Activated CD4-positive, alpha-beta T cell treated with anti-CD3 and anti-CD28 coated beads for 4 hours (primary cell): ENCODE measurements around the gene GPM6B.

Experiments used
- DNase-seq, 2 donors: peaks; one replicate each; pipeline ENCODE4 v3.0.0-alpha.2; 2020

GPM6B gene, protein sequence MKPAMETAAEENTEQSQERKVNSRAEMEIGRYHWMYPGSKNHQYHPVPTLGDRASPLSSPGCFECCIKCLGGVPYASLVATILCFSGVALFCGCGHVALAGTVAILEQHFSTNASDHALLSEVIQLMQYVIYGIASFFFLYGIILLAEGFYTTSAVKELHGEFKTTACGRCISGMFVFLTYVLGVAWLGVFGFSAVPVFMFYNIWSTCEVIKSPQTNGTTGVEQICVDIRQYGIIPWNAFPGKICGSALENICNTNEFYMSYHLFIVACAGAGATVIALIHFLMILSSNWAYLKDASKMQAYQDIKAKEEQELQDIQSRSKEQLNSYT

DNA sequence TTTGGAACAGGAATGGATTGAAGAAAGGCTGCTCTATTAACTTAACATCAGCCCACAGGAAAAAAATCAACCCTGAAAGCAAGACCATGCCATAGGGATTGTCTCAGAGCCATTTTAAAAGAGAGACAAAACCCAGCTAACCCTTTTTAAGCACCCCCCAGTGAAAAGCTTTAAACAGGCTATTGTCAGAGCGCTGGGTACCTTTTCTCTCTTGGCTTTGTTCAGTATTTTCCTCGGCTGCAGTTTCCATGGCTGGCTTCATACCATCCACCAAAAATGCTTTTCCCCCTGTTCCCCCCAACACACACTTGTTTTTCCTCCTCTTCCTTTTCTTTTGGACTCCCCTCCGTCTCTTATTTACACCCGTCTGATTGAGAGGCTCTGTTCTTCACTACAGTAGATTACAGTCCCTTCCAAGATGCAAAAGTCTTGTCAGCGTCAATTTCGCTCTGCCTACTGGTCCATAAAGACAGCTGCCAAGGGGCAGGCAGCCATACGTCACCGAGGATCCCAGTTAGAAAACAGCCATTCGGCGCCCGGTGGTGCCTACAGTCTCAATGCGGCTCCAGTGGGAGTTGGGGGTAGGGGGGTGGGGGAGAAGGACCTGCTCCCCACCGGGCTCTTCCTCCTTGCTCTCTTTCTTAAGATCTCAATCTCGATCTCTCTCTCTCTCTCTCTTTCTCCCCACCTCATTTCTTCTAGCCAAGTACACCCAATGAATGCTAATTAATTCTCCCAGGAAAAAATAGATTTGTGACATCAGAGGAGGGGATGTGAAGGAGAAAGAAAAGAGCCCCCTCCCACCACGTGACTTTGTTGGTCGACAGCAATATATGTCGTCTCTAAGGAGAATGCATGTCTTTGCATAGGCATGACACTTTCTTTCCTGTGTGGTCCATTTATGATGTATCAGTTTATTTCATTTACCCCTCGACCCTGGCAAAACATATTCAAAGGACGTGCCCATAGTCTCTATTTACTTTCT lies at the start of gene GPM6B:
GPM6B (minus strand) TSS at position 451 of the 985 bp plus-strand sequence; CDS start at position 262, 189 bp downstream.
- no peak for DNase-seq

DNA sequence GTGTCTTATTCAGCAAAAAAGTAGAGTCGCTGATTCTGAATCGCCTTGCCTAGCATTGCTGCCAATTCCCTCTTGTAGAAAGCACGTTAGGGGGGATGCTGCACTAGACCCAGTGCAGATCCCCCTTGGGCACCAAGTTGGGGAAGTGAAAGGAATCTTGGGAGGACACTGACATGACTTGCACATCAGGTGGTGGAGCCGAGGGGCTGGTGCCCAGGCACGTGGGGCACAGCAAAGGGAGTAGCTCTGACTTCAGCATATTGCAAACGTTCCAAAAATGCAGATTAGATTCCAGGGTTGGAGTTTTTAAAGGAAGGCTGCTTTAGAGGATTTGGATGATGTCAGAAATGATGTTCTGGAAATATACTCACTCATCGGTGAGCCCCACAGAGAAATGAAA lies 47.4 kb upstream of the GPM6B start:
- DNase-seq = no peak

DNA sequence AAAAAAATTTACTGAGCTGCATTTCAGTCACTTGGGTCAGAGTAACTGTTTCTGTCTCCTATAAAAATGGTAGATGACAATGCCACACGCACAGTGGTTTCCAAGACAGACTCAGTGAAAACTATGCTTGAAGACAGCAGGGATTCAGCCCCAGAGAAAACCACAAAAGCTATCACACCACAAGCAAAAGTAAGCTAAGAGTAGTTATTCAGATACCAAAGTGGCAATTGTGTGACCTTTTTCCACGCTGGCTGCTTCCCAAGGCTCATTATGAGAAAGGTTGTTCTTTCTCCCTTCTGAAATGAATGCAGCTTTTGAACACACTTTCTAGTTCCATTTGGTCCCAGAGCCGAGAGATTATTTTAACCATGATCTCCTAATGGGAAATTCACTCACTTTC lies 46.4 kb upstream of the GPM6B start:
- no peak for DNase-seq

DNA sequence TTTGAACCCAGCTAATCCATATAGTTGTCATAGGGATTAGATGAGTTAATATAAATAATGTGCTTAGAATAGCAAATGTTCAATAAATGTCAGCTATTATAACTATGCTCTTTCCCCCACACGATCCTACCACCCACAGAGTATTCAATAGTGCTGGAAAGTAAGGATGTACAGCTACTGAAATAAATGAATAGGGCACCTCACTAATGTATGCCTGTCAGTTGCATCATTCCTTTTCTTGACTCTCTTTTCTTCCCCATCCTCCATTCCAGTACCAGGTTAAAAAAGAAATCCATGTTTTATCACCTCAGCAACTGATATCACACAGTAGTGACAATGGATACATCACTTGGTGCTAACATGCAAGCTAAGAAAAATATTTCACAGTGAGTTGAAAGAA lies 42.8 kb upstream of the GPM6B start:
- DNase-seq = no peak

DNA sequence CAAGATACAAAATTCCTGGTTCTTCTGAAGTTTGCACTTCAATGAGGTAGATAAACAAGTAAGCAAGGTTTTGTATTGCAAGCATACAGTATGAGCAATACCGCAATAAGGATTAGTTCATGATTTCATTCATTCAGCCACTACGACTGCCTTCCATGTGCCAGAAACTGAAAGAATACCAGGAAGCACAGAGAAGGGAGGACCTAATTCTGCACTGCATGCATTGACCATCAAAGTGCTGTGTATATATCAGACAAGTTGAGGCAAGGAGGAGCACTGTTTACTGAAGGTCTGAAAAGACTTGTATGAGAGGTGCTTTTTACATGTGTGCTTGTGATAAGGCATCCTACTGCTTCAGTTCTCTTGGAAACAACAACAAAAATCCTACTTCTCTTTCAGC lies 40.9 kb upstream of the GPM6B start:
- DNase-seq = no peak

DNA sequence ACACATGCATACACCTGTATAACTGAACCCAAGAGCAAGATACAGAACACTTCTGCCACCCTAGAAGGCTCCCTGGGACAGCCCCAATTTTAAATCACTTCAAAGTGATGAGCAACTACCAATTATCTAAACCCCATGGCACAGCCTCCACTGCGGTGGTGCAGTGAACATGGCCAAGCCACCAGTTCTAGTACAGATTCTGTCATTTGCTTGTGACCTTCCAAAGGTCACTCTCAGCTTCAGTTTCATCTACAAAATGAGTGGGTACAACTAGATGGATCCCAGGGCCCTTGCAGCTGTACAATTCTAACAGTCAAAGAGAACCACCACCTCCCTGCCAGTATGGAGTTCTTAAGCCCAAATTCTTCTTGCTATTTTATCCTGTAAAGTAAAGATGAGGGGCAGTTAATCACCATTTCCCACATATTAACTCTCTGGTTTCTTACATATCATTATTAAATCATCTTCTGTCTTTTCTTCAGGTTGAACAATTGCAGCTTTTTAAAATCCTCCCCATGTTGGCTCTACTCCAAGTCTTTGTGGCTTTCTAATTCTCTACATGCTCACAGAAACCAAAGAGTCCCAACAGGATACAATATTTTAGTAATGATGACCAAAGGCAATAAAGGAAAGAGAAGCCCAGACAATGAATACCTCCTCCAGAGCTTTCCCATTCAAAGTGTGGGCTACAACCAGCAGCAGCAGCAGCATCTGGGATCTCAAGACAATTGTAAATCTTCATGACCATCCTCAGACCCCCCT lies 39.0 kb upstream of the GPM6B start:
- DNase-seq = no peak

DNA sequence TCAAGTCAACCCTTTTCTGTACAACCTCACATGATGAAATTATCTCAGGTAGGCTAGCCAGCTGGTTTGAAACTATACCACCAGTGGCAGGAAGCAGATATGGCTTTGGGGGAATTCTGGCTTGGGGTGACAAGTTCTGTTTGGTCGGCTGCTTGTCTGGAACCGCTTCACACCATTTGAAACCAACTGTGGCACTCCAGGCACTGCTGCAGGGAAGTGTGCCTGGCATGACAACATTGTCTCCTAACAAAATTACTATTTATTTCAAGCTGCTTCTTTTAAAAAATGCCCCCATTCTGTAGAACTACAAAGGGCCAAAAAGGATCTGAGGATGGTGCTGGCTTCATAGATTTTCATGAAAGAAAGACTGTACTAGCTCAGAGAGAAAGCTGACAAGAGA lies 37.1 kb upstream of the GPM6B start:
- no peak for DNase-seq

DNA sequence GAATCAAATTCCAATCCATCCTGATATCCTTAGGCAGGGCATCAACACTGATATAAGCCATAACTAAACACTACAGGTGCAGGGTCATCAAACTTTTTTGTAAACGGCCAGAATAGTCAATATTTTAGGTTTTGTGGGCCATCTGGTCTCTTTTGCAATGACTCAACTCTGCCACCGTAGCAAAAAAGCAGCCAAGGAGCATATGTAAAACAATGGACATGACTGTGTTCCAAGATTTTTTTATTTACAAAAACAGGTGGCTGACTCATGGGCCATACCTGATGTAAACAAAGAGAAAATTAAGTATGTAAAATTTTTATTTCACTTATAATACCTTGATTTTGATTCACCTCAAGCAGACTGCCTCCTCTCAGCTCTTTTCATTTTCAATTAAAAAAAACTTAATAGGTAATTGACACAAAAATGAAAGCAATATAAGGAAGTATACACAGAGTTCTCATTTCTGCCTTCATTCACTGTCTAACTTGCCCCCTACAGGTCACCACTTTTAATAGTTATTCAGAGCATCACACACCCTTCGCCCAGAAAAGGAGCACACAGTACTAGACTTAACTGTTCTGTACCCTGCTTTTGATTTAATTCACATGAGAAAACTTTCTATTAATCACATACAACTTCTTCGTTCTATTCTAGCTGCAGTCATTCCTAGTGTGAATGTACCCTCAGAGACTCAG lies 35.3 kb upstream of the GPM6B start:
- no peak for DNase-seq

DNA sequence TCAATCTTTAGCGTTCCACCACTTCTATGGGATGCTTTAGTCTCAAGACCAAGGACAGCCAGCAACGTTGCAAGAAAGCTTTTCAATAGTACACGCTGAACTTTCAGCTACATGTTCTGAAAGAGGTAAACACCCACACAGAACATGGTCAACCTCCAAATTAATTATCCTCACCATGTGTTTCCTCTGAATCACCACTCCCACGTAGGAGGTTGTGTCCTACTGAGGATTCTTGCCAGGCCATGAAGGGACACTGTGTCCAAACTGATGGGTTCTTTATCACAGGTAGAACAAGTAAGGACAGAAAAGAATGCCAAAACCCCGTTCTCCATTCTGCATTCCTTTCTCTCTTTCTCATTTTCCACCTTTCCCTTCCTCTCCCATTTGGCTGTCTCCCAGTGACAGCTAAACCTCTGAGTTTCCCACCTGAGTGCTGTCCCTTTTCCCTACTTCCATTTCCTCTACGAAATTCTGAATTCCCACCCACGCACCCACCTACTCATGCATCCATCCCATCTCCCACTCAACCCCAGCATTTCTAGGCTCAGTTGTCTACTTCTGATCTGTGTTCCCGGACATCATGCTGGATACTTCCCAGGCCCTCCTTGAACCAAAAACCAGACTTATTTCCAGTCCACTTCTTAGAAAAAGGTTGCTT lies 29.0 kb upstream of the GPM6B start:
- no peak for DNase-seq

DNA sequence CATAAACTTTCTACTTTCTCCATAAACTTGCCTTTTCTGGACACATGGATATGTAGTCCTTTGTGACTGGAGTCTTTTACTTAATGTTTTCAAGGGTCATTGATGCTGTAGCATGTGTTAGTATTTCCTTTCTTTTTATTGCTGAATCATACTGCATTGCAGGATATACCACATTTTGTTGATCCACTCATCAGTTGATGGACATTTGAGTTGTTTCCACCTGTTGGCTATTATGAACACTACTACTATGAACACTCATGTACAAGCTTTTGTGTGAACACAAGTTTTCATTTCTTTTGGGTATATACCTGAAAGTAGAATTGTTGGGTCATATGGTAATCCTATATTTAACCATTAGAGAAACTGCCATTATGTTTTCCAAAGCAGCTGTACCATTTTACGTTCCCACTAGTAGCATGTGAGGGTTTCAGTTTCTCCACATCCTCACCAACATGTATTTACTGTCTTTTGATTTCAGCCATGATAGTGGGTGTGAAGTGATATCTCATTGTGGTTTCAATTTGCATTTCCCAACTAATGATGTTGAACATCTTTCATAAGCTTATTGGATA lies 26.3 kb upstream of the GPM6B start:
- no peak for DNase-seq

DNA sequence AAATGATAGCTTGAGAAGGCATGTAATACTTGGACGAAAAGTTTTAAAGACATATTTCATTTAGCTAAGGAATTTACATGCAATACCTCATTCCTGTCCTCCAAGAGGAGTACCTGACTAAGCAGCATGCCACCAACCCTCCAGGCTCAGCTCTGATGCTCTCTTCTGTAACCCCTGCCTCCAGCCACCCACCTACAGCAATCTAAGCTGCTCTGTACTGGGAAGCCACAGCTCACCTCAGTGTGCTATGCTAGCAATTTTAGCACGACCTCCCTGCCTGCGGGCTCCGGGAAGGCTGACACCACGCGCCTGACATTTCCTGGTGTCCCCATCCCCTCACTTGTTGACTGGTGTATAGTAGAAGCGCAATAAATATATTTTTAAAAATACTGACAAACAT lies 23.2 kb upstream of the GPM6B start:
- no peak for DNase-seq

DNA sequence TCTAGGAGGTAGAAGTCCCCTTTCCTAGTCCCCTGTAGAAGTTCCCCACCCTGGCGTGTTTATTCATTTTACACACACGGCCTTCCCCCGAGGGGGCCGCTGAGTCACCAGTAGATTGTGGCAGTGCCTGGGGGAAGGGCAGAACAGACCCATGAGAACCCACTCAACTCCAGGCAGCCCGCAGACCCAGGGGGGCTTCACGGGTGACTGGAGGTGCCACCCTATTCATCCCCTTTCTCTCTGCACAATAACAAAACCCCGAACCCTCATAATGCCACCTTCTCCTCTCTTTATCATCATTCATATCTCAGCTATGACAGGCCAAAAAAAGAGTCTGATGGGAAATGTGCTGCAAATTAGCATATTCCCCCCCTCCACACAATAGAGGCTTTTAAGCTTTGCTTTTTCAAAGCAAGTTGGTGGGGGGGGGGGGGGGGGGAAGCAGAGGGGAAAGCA lies 20.4 kb upstream of the GPM6B start:
- DNase-seq = no peak

DNA sequence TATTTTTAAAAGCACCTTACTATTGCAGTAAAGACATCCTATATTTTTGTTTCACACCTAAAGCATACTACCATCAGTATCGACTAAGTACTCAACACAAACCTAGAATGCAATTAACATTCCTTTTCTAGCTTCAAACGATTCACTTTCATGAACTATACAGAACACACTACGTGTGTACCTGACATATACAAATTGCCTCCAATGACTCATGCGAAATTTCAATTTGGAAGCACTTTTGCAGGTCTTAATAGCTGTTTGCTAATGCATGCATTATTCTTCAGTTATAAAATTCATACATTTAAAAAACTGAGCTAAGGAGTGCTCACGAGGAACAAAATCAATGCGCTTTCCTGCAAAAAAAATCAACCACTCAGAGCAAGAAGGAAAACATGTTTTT lies 19.7 kb upstream of the GPM6B start:
- no peak for DNase-seq

DNA sequence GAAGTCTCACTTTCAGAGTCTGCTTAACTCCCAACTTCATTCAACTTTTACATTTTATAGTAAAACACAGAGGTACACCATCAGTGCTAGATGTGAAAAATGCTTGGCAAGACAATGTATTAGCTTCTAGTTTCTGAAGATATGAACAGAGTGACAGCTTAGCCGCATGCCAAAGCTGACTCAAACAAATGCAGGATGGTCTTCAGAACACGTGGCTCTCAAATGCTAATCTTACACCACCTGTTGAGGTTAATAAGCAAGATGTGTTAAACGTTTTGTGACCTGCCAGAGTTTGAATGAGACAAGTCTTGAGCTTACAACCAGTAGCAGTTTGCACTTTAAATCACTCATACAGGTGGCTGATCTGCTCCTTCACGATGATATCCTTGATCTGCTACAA lies 18.9 kb upstream of the GPM6B start:
- DNase-seq = no peak

DNA sequence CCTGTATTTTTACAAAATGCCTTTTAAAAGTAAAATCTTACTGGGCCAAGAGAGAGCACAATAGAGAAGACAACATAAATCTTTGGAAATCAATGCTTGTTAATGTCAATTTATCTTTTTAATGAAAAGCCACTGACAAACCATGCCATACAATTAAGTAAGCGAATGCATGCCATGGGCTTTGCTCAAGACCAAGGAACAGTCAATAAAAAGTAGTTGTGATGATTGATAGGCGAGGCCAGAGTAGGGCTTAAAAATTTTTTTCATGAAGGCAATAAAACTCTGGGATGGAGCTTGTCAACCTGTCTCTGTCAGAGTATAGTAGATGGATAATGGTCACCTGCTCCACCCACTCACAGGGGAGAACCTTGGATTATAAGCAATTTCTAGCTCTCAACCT lies 17.5 kb upstream of the GPM6B start:
- no peak for DNase-seq

DNA sequence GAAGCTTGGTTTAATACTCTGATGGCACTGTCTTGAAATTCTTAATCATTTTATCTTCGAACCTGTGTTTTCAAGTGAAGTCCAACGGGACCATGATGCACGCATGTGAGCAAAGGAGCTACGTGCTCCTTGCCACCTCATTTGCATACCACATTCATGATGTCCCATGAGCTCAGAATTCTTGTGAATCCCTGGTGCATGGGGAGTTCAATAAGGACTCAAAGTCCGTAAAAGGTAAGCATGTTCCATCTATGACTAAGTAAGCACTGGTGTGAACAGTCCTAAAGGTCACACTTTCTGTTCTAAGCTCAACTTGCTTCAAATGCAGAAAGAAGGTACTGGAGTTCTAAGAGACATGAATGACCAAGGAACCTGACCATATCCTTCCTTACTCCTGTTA lies 13.1 kb upstream of the GPM6B start:
- DNase-seq = no peak

DNA sequence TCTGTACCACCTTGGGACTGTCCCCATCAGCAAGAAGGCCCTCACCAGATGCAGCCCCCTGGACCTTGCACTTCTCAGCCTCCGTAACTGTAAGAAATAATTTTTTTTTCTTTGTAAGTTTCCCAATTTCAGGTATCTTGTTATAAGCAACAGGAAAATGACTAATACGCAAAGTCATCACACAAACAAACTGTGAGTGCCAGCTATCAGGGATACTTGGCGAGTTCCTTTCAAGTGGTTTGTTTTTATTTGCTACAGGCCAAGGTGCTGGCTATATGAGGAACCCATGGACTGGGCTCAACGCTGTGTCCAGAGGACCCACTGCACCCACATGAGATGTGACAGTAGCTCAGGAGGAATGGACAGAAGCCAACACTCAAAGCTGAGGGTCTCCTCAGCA lies 11.5 kb upstream of the GPM6B start:
- no peak for DNase-seq

DNA sequence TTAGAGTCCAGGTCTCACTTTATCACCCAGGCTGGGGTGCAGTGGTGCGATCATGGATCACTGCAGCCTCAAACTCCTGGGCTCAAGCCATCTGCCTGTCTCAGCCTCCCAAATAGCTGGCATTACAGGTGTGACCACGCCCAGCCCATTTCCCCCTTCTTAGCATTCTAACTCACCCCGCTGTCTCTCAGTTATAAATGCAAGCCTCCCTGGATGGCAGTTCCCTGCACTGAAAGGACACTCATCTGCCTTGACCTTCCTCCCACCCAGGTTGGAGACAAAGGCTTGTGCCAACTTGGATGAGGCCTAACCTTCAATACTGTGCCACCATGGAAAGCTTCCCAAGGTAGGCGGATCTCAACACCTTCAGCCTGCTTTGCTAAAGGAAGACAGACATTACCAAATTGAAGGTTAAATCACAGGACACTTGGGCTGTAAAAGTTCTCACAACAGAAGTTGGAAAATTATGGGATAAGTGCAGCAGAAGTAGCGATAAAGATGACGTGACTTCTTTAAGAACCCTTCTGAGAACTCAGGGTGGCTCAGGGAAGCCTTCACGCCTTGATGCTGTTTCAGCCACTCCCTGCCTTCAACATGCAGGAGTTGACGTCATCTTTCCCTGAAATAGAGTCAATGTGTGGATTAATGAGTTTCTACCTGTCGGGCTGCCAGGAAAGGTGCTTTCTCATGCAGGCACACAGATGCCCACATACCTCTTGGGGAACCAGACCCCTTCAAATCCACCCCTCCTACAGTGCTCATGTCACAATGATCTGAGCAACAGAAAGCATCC lies 10.6 kb upstream of the GPM6B start:
- DNase-seq = no peak

DNA sequence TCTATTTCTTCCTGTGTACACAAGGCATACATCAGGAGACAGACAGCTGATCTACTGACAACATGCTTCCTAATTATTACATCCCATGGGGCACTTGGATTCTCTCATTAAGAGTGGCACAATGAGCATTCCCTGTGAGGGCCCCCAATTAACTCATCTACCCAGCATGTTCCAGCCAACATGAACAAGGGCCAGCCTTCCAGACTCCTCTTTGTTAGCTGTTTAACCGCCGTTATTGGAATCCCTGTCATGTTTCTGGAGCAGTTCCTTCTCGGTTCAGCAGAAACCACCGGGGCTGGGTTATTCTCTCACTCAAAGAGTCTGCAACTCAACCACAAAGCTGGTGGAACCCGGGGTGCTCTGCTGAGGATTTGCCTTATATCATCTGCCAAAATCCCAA lies 9.9 kb upstream of the GPM6B start:
- no peak for DNase-seq

DNA sequence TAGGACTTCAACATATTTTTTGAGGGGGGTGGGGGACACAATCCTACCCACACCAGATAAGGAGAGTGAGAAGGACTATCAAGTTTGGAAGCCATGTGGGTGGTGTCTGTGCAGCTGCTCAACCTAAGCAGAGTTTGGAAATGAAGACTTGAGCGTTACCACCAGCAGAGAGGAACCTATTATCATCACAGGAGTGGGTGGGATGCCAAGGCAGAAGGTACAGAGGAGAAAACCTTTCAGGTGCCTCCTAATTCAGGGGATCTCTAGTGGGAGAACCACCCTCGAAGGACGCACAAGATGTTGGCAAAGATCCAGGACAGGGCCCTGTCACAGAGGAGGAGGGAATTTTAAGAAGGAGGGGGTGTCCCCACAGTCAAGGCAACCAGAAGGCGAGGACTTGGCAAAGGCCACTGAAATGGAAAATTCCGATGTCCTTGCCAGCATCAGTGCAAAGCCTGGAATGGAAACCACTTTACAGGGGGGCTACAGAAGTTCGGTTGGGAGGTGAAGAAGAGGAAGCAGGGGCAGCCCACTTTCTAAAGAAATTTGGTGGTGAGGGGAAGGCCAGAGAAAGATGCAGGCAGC lies 8.4 kb upstream of the GPM6B start:
- no peak for DNase-seq

DNA sequence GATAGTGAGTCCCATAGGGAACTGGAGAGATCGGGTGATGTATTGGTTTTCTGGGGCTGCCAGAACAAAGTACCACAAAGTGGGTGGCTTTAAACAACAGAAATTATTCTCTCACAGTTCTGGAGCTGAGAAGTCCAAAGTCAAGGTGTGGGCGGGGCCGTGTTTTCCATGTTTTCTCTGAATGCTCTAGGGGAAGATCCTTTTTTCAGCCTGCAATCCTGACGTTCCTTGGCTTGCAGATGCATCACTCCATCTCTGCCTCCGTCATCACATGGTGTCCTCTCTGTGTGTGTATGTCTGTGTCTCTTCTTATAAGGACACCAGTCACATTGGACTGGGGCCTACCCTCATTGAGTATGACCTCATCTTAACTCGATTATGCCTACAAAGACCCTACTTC lies 7.9 kb upstream of the GPM6B start:
- no peak for DNase-seq
